ENCODE data around the gene SLCO2A1.

SLCO2A1 gene

DNA sequence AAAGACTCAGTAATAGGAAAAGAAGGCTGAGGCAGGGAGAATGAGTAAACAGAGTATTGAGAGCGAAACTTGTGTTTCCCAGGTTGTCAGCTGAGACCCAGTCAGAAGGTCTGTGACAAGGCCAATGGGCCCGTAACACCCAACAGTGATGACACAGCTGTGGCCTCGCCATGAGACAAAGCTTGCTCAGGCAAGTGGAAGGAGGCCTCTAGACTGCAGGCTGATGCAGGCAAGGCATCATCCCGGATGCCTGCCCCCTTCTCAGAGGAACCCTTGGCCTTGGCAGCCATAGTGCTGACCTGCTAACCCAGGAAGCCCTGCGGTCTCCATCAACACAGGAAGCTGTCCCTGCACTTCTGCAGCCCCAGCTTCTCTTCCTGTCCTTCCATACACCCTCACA, 149.4 kb downstream of the SLCO2A1 start:
- H3K27ac ChIP-seq: no peak overlapping the region
- no peak for TF ChIP-seq ZFX (IDR thresholded peaks at IDR 0.05; ENCODE audit: borderline replicate concordance)
- TF ChIP-seq, protein P1, sequence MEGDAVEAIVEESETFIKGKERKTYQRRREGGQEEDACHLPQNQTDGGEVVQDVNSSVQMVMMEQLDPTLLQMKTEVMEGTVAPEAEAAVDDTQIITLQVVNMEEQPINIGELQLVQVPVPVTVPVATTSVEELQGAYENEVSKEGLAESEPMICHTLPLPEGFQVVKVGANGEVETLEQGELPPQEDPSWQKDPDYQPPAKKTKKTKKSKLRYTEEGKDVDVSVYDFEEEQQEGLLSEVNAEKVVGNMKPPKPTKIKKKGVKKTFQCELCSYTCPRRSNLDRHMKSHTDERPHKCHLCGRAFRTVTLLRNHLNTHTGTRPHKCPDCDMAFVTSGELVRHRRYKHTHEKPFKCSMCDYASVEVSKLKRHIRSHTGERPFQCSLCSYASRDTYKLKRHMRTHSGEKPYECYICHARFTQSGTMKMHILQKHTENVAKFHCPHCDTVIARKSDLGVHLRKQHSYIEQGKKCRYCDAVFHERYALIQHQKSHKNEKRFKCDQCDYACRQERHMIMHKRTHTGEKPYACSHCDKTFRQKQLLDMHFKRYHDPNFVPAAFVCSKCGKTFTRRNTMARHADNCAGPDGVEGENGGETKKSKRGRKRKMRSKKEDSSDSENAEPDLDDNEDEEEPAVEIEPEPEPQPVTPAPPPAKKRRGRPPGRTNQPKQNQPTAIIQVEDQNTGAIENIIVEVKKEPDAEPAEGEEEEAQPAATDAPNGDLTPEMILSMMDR (IDR thresholded peaks at IDR 0.05): no peak

DNA sequence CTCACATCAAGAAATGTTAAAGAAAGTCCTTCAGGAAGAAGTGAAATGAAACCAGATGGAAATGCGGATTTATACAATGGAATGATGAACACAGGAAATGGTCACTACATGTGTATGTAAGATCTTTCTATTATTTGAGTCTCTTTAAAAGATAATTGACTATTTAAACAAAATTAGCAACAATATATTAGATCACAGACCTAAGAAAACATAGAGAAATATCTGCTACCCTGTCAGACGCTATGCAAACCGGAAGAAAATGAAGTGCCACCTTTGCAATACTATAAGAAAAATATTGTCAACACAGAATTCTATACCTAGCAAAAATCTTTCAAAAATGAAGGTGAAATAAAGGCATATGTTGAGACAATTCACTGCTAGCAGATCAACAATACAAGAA, 151.2 kb downstream of the SLCO2A1 start:
- TF ChIP-seq, protein P1 (IDR thresholded peaks at IDR 0.05): no peak
- no peak for TF ChIP-seq ZFX (IDR thresholded peaks at IDR 0.05; ENCODE audit: borderline replicate concordance)
- no peak overlapping the region for H3K27ac ChIP-seq

Data from 22Rv1 (cell line).